Adrenal gland (tissue), 12 donors: Measurements from ENCODE around the gene LIMD2. TPM values are rescaled to one million over a fixed set of nuclear protein-coding genes. Genes with fewer than 3 reads are reported as not detected.
A peak's percentile ranks its signal among the peaks of the same experiment; 100 is the strongest.

Experiments
- DNase-seq, 7 donors: peaks; one replicate each; pipeline ENCODE4 v3.0.0-alpha.2; 2019 to 2020
- H3K27ac ChIP-seq, 5 donors: fragments of 200-600 bp; sonication (generic) in 4 of 5; 1 replicate in 3 of 5; 2 replicates in 2 of 5; pipeline versions ENCODE4 v1.5.1 to v1.8.0; 2016 to 2020; ENCODE audit warnings: mild to moderate bottlenecking in 1 of 5
- H3K27me3 ChIP-seq: fragments of 200-600 bp; 2 replicates; pipeline ENCODE4 v1.8.0; 2021
- H3K36me3 ChIP-seq, 2 donors: fragments of 200-600 bp; replicated peaks in 1 of 2; 1 replicate in 1 of 2; 2 replicates in 1 of 2; pipeline versions ENCODE4 v1.5.1 to v1.8.0; 2018 to 2022
- H3K4me1 ChIP-seq, 2 donors: fragments of 200-600 bp; replicated peaks in 1 of 2; 1 replicate in 1 of 2; 2 replicates in 1 of 2; pipeline versions ENCODE4 v1.5.1 to v1.8.0; 2018 to 2021
- H3K4me3 ChIP-seq, 4 donors: fragments of 200-600 bp; sonication (generic) in 3 of 4; one replicate each; pipeline ENCODE4 v1.5.1; 2016 to 2018
- H3K9me3 ChIP-seq, 3 donors: fragments of 200-600 bp; sonication (generic) in 1 of 3; replicated peaks in 1 of 3; 1 replicate in 2 of 3; 2 replicates in 1 of 3; pipeline versions ENCODE4 v1.5.1 to v1.8.0; 2016 to 2021
- POLR2A ChIP-seq, 2 donors: fragments of 450-650 bp; IDR thresholded peaks; one replicate each; pipeline ENCODE4 v1.6.1; 2017; ENCODE audit warnings: antibody characterized with exemption in 2 of 2, mild to moderate bottlenecking in 2 of 2, moderate library complexity in 1 of 2
- WGBS, 4 donors: extraction: QIAGEN DNeasy Blood & Tissue Kit in 2 of 4; methylation state at CpG; one replicate each; pipeline versions ENCODE4 v1.1.5 to v1.1.7; 2013 to 2017; 5-methylcytosine and 5-hydroxymethylcytosine counted together
- intact Hi-C, 2 donors: fragments of 100-400 bp; cut with DNase I; formaldehyde crosslinking; loops; one replicate each; pipeline versions ENCODE4 v1.14.1 to v1.15.0; 2022 to 2023
- polyA plus RNA-seq, 3 donors: library from polyadenylated mRNA; stranded (reverse); fragments of 200-250 nt in 2 of 3; fragments of 350-450 nt in 1 of 3; fragmentation: Illumina TruSeq in 1 of 3; extraction: RNeasy Lipid Tissue Mini Kit (QIAGEN cat#74804) in 1 of 3; gene quantifications; one replicate each; pipeline ENCODE4 v1.2.3, GENCODE V29; 2013 to 2014
- total RNA-seq, 9 donors: library from RNA; depleted of rRNA in 4 of 9; stranded (reverse); fragments of >200 nt in 4 of 9; fragments of 120-200 nt in 1 of 9; fragmentation: NEBNext Ultra II Directional in 1 of 9; extraction: Animal tissue kit (Norgen Biotek cat#: 25700) in 1 of 9; gene quantifications; one replicate each; pipeline versions ENCODE4 v1.1.0 to v1.2.4, GENCODE V29; 2013 to 2023
- TF ChIP-seq, protein P1 (sequence below), 6 experiments: fragments of 450-650 bp in 4 of 6; fragments of 200-600 bp in 2 of 6; sonication (generic) in 1 of 6; IDR thresholded peaks; 1 replicate in 5 of 6; 2 replicates in 1 of 6; pipeline versions ENCODE4 v1.5.1 to v1.8.0; 2016 to 2021; ENCODE audit warnings: antibody characterized with exemption in 6 of 6, mild to moderate bottlenecking in 2 of 6, moderate library complexity in 1 of 6
- donor health status: healthy with polysubstance abuse.
- donor health status: Bipolar disorder and iron deficiency.
- donor health status: DM: yes; HTN: yes; CAD: no.
- donor health status: DM: no; HTN: no; CAD: no.
- donor health status: DM: no; HTN: no; CAD: no.
- donor health status: DM: yes; HTN: yes; CAD: no.

LIMD2 gene
- total and polyA plus RNA-seq, 12 donors: 2.5 to 76.3 (median 12.0) TPM

- Histone ChIP-seq H3K27ac (no peak overlapping the region), H3K27me3 (no peaks in the 10 kb centered on the region), H3K4me3 (no peak overlapping the region), H3K9me3 (no peaks in the 10 kb centered on the region), H3K36me3 (peaks cover 0 to 46% of the 10 kb centered on the region in 2 donors), H3K4me1 (peaks cover 0 to under 1% of the 10 kb centered on the region in 2 donors)
- intact Hi-C loops: loop anchor here (5.0 to 10.0 kb wide), 2 partner anchors 70 to 73 kb away; partner anchors contain the start of gene MAP3K3 (in 2 of the 2)
- TF ChIP-seq, protein P1, sequence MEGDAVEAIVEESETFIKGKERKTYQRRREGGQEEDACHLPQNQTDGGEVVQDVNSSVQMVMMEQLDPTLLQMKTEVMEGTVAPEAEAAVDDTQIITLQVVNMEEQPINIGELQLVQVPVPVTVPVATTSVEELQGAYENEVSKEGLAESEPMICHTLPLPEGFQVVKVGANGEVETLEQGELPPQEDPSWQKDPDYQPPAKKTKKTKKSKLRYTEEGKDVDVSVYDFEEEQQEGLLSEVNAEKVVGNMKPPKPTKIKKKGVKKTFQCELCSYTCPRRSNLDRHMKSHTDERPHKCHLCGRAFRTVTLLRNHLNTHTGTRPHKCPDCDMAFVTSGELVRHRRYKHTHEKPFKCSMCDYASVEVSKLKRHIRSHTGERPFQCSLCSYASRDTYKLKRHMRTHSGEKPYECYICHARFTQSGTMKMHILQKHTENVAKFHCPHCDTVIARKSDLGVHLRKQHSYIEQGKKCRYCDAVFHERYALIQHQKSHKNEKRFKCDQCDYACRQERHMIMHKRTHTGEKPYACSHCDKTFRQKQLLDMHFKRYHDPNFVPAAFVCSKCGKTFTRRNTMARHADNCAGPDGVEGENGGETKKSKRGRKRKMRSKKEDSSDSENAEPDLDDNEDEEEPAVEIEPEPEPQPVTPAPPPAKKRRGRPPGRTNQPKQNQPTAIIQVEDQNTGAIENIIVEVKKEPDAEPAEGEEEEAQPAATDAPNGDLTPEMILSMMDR (IDR thresholded peaks at IDR 0.05): no peak
- TF ChIP-seq POLR2A (IDR thresholded peaks at IDR 0.05): no peak
- 76 to 82% (median 81%) methylated on average over 14 to 15 of the region's 15 CpGs for WGBS, 4 donors
- DNase-seq: no peak
Measured at GRCh38 chr17:63694950-63695773, 4.8 kb downstream of the LIMD2 start.

DNA sequence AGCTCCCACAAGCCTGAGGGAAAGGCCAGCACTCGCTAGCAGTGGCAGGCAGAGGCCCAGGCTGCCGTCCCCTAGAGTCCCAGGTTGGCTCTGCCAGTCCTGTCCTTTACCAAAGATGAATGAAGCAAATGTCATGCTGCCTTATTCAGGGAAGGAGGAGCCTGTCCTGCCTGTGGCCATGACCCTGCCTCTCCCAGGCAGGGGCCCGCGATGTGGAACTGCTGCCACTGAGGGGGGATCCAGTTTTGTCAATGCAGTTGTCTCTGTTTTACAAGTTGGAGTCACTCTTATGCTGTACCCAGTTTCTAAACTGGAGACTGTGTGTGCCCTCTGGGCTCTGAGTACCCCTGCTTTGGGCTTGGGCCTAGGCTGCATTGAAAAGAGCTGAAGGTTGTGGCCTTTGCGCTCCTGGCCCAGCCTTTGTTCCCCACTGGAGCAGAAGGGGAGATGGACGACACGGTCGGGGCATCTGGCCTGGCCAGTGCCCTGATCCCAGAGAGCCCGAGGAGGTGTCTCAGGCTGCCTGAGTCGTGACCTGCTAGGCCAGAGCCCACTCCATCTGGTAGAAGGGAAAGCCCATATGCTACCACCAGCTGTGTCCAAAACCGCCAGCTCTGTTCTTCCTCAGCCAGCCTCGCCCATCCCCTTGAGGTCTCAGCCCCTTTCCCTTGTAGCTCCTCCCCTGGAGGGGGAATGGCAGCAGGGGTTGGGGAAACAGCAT, 5.5 kb downstream of the LIMD2 start:
- H3K4me1 ChIP-seq: no peaks in the 10 kb centered on the region
- WGBS, 4 donors: 78 to 89% (median 83%) methylated on average over 5 to 12 of the region's 12 CpGs
- H3K4me3 ChIP-seq: no peak overlapping the region
- intact Hi-C loops: loop anchor here in 1 of 2 donors (10.0 kb wide), 1 partner anchor 70 kb away; the partner anchor contains the start of gene MAP3K3
- H3K27me3 ChIP-seq: no peaks in the 10 kb centered on the region
- peak overlapping the region in 1 of 5 donors; percentile 1 for H3K27ac ChIP-seq
- no peaks in the 10 kb centered on the region for H3K9me3 ChIP-seq
- H3K36me3 ChIP-seq: peaks cover 0 to 53% of the 10 kb centered on the region in 2 donors
- TF ChIP-seq, protein P1 (IDR thresholded peaks at IDR 0.05): no peak
- no peak for TF ChIP-seq POLR2A (IDR thresholded peaks at IDR 0.05)
- DNase-seq: no peak

- H3K27ac ChIP-seq: no peak overlapping the region
- no peak overlapping the region for H3K4me3 ChIP-seq
- DNase-seq: no peak
- no peaks in the 10 kb centered on the region for H3K27me3 ChIP-seq
- WGBS, 4 donors: 89 to 91% (median 90%) methylated on average over 9 to 18 of the region's 18 CpGs
- no peaks in the 10 kb centered on the region for H3K9me3 ChIP-seq
- TF ChIP-seq POLR2A (IDR thresholded peaks at IDR 0.05): no peak
- TF ChIP-seq, protein P1 (IDR thresholded peaks at IDR 0.05): no peak
- H3K36me3 ChIP-seq: peaks cover 0 to 62% of the 10 kb centered on the region in 2 donors
- no peaks in the 10 kb centered on the region for H3K4me1 ChIP-seq
- intact Hi-C loops: loop anchor here in 1 of 2 donors (10.0 kb wide), 1 partner anchor 69 kb away; the partner anchor contains the start of gene MAP3K3
Measured at GRCh38 chr17:63693411-63694113, 6.4 kb downstream of the LIMD2 start.
